Chondrocyte (in vitro differentiated cells): ENCODE results near the gene ADSS1. TPM values are rescaled to one million over a fixed set of nuclear protein-coding genes. Genes with fewer than 3 reads are reported as not detected.
A peak's percentile ranks its signal among the peaks of the same experiment; 100 is the strongest.

Source experiments
- DNase-seq: peaks from one replicate; pipeline ENCODE4 v3.0.0; 2021; ENCODE audit warnings: mixed read lengths, low spot score
- H3K27ac Mint-ChIP-seq: one replicate; pipeline ENCODE4 v1.8.0; 2021; ENCODE audit warnings: mild to moderate bottlenecking, moderate library complexity, mixed read lengths; ENCODE audit not compliant: unreplicated experiment
- H3K27me3 Mint-ChIP-seq: 2 replicates; pipeline ENCODE4 v1.8.0; 2021; ENCODE audit warnings: low read depth, mixed read lengths
- H3K36me3 Mint-ChIP-seq: 2 replicates; pipeline ENCODE4 v1.8.0; 2021; ENCODE audit warnings: low read depth, mixed read lengths
- H3K4me1 Mint-ChIP-seq: 2 replicates; pipeline ENCODE4 v1.8.0; 2021; ENCODE audit warnings: low read depth, mild to moderate bottlenecking, mixed read lengths
- H3K4me3 Mint-ChIP-seq: one replicate; pipeline ENCODE4 v1.8.0; 2021; ENCODE audit warnings: mild to moderate bottlenecking, moderate library complexity, mixed read lengths; ENCODE audit not compliant: unreplicated experiment
- H3K9me3 Mint-ChIP-seq: 2 replicates; pipeline ENCODE4 v1.8.0; 2021; ENCODE audit warnings: low read depth, mixed read lengths
- CTCF ChIP-seq: fragments of 200-600 bp; sonication (generic); IDR thresholded peaks from 2 replicates; pipeline ENCODE4 v1.5.0; 2021; ENCODE audit warnings: antibody characterized with exemption, mild to moderate bottlenecking, moderate library complexity
- total RNA-seq: library from RNA; stranded (reverse); gene quantifications from 3 replicates; pipeline ENCODE4 v1.2.1, GENCODE V29; 2021

ADSS1 gene
- total RNA-seq, 1 donor from 2014 or later, result 7.1 TPM

- no peaks in the 10 kb centered on the region for H3K27me3 Mint-ChIP-seq
- DNase-seq, result no peak
- H3K4me3 Mint-ChIP-seq, result no peak overlapping the region
- H3K9me3 Mint-ChIP-seq, result peaks cover 4% of the 10 kb centered on the region
- H3K27ac Mint-ChIP-seq, result no peak overlapping the region
- H3K36me3 Mint-ChIP-seq, result peaks cover 16% of the 10 kb centered on the region
- no peak for TF ChIP-seq CTCF
- peaks cover 11% of the 10 kb centered on the region for H3K4me1 Mint-ChIP-seq
These were observed 48.1 kb downstream of the ADSS1 start for GRCh38 chr14:104771918-104772706.

GRCh38 chr14:104772707-104773504, 48.9 kb downstream of the ADSS1 start:
- no peak for TF ChIP-seq CTCF
- Mint-ChIP-seq H3K27me3 (no peaks in the 10 kb centered on the region), H3K4me1 (peaks cover 11% of the 10 kb centered on the region), H3K36me3 (peaks cover 16% of the 10 kb centered on the region), H3K27ac (no peak overlapping the region), H3K9me3 (peaks cover 4% of the 10 kb centered on the region), H3K4me3 (no peak overlapping the region)
- no peak for DNase-seq

DNA sequence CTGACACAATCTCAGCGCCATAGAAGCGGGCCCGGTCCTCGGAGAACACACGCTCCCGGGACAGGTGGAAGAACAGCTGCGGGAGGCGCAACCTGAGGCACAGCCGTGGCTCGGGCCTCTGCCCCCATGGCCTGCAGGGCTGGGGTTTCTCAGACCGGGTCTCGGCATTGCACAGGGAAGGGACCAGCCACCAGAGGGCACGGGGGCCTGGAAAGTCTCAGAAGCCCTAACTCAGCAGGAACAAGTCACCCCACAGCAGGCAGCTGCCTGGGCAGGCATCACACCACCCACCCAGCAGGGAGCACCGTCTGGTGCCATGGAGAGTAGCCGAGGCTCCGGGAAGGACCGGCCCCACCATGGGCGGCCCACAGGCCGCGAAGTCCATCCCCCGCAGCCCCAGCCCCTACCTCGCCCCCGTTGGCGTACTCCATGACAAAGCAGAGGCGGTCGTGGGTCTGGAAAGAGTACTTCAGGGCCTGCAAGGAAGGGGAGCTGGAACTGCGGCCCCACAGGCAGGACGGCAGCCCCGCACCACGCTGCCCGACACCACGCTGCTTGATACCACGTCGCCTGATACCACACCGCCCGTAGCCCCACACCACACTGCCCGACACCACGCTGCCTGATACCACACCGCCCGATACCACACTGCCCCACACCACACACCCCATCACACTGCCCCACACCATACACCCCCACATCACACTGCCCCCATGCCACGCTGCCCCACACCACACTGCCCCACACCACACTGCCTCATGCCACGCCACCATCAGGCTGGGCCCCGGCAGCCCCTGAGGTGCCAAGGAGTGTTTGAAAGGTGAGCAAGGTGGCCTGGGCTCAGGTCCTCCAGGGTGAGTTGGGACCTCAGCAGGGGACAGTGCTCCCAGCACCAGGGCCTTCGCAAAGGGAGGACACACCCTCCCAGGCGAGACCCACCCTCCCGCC, 49.8 kb downstream of the ADSS1 start:
- no peak overlapping the region for H3K27ac Mint-ChIP-seq
- peaks cover 4% of the 10 kb centered on the region for H3K9me3 Mint-ChIP-seq
- peaks cover 16% of the 10 kb centered on the region for H3K36me3 Mint-ChIP-seq
- H3K4me3 Mint-ChIP-seq, result no peak overlapping the region
- peak; percentile 8 for TF ChIP-seq CTCF
- H3K4me1 Mint-ChIP-seq, result peaks cover 10% of the 10 kb centered on the region
- H3K27me3 Mint-ChIP-seq, result no peaks in the 10 kb centered on the region
- no peak for DNase-seq

- Mint-ChIP-seq H3K27me3 (no peaks in the 10 kb centered on the region), H3K4me3 (no peak overlapping the region), H3K36me3 (peaks cover 16% of the 10 kb centered on the region), H3K27ac (no peak overlapping the region), H3K9me3 (peaks cover 4% of the 10 kb centered on the region), H3K4me1 (peaks cover 3% of the 10 kb centered on the region)
- DNase-seq, result no peak
- TF ChIP-seq CTCF, result no peak
These were observed 50.5 kb downstream of the ADSS1 start for GRCh38 chr14:104774453-104775072.
